ENCODE data around the gene SLC7A10.
A peak's percentile ranks its signal among the peaks of the same experiment; 100 is the strongest.
"Not testable (repeated sequence)": the region's sequence is repeated elsewhere in the genome, so short reads cannot be mapped to it uniquely, and the experiment has no call there.

SLC7A10 gene

GRCh38 chr19:33227870-33228599 lies 2.4 kb upstream of the SLC7A10 start:
- Histone ChIP-seq H4K5ac (ENCODE audit: low read length) (no peak overlapping the region), H3K9ac (ENCODE audit: low read length) (no peak overlapping the region), H3K4me2 (ENCODE audit: low read length) (no peak overlapping the region), H3K18ac (ENCODE audit: low read length) (no peak overlapping the region), H2BK120ac (ENCODE audit: low read depth, low read length) (no peak overlapping the region), H3K79me1 (ENCODE audit: low read length) (no peaks in the 10 kb centered on the region), H2BK15ac (replicated peaks; ENCODE audit: low read depth) (no peak overlapping the region), H3K23ac (ENCODE audit: low read length) (no peak overlapping the region), H3K4me1 (ENCODE audit: control insufficient read depth, low read depth, low read length) (no peaks in the 10 kb centered on the region), H3K27ac (ENCODE audit: low read depth, low read length) (no peak overlapping the region), H2AK5ac (ENCODE audit: low read length) (no peak overlapping the region), H3K4ac (ENCODE audit: low read depth, low read length) (no peak overlapping the region), H3K4me3 (ENCODE audit: low read length) (no peak overlapping the region), H3K56ac (ENCODE audit: low read length) (no peak overlapping the region), H4K8ac (ENCODE audit: low read depth, low read length) (no peak overlapping the region), H2BK5ac (ENCODE audit: low read length) (no peak overlapping the region), H3K36me3 (ENCODE audit: control insufficient read depth, insufficient read depth, low read length) (no peaks in the 10 kb centered on the region), H3K27me3 (ENCODE audit: insufficient read depth, low read length, poor library complexity) (peaks cover 9% of the 10 kb centered on the region), H3K79me2 (ENCODE audit: control insufficient read depth, insufficient read depth, low read length) (no peaks in the 10 kb centered on the region)
- WGBS (ENCODE audit: extremely low coverage, insufficient coverage, low lambda C conversion rate) = no CpG with 5 or more reads among the region's 1 CpG
- DNase-seq = no peak

DNA sequence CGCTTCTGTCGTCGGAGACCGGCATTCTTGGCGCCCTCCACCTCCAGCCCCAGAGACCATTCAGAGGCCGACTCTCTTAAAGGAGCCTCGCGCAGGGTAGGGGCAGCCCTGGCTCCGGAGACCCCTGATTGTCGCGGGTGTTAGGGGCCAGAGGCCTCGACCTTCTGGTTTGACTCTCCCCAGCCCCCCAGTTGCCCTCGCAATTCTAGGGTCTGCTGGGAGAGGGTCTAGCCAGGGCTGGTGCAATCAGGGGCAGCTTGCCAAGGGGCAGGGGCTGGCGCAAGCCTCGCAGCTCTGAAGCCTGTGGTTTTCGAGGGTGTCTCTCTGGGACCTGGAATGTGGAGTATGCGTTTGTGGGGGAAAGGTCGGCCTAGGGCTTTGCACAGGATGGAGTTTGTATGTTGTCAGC lies 1.6 kb upstream of the SLC7A10 start:
- H4K5ac ChIP-seq (ENCODE audit: low read length) = no peak overlapping the region
- H2BK15ac ChIP-seq (replicated peaks; ENCODE audit: low read depth) = no peak overlapping the region
- H3K9ac ChIP-seq (ENCODE audit: low read length) = no peak overlapping the region
- no peak overlapping the region for H2BK120ac ChIP-seq (ENCODE audit: low read depth, low read length)
- H3K4ac ChIP-seq (ENCODE audit: low read depth, low read length) = no peak overlapping the region
- peak overlapping the region; percentile 36 for H3K4me2 ChIP-seq (ENCODE audit: low read length)
- peak; percentile 36 for DNase-seq
- H3K23ac ChIP-seq (ENCODE audit: low read length) = no peak overlapping the region
- no CpG with 5 or more reads among the region's 18 CpGs for WGBS (ENCODE audit: extremely low coverage, insufficient coverage, low lambda C conversion rate)
- no peaks in the 10 kb centered on the region for H3K36me3 ChIP-seq (ENCODE audit: control insufficient read depth, insufficient read depth, low read length)
- no peak overlapping the region for H2BK5ac ChIP-seq (ENCODE audit: low read length)
- H3K79me2 ChIP-seq (ENCODE audit: control insufficient read depth, insufficient read depth, low read length) = no peaks in the 10 kb centered on the region
- H3K4me3 ChIP-seq (ENCODE audit: low read length) = no peak overlapping the region
- H2AK5ac ChIP-seq (ENCODE audit: low read length) = no peak overlapping the region
- H3K27me3 ChIP-seq (ENCODE audit: insufficient read depth, low read length, poor library complexity) = peaks cover 9% of the 10 kb centered on the region
- H3K56ac ChIP-seq (ENCODE audit: low read length) = peak overlapping the region; percentile 49
- H3K79me1 ChIP-seq (ENCODE audit: low read length) = no peaks in the 10 kb centered on the region
- H3K4me1 ChIP-seq (ENCODE audit: control insufficient read depth, low read depth, low read length) = no peaks in the 10 kb centered on the region
- no peak overlapping the region for H3K27ac ChIP-seq (ENCODE audit: low read depth, low read length)
- no peak overlapping the region for H3K18ac ChIP-seq (ENCODE audit: low read length)
- H4K8ac ChIP-seq (ENCODE audit: low read depth, low read length) = no peak overlapping the region

- no peak overlapping the region for H3K4ac ChIP-seq (ENCODE audit: low read depth, low read length)
- H3K23ac ChIP-seq (ENCODE audit: low read length) = no peak overlapping the region
- no peak overlapping the region for H2BK5ac ChIP-seq (ENCODE audit: low read length)
- peak; percentile 82 for DNase-seq
- H3K79me2 ChIP-seq (ENCODE audit: control insufficient read depth, insufficient read depth, low read length) = no peaks in the 10 kb centered on the region
- no peaks in the 10 kb centered on the region for H3K36me3 ChIP-seq (ENCODE audit: control insufficient read depth, insufficient read depth, low read length)
- H3K9ac ChIP-seq (ENCODE audit: low read length) = no peak overlapping the region
- H3K56ac ChIP-seq (ENCODE audit: low read length) = peak overlapping the region; percentile 56
- peaks cover 9% of the 10 kb centered on the region for H3K27me3 ChIP-seq (ENCODE audit: insufficient read depth, low read length, poor library complexity)
- no peak overlapping the region for H3K27ac ChIP-seq (ENCODE audit: low read depth, low read length)
- H3K4me3 ChIP-seq (ENCODE audit: low read length) = no peak overlapping the region
- H4K5ac ChIP-seq (ENCODE audit: low read length) = no peak overlapping the region
- H4K8ac ChIP-seq (ENCODE audit: low read depth, low read length) = no peak overlapping the region
- no peaks in the 10 kb centered on the region for H3K4me1 ChIP-seq (ENCODE audit: control insufficient read depth, low read depth, low read length)
- no peaks in the 10 kb centered on the region for H3K79me1 ChIP-seq (ENCODE audit: low read length)
- no peak overlapping the region for H2BK120ac ChIP-seq (ENCODE audit: low read depth, low read length)
- no CpG with 5 or more reads among the region's 66 CpGs for WGBS (ENCODE audit: extremely low coverage, insufficient coverage, low lambda C conversion rate)
- H3K18ac ChIP-seq (ENCODE audit: low read length) = no peak overlapping the region
- H2BK15ac ChIP-seq (replicated peaks; ENCODE audit: low read depth) = no peak overlapping the region
- H2AK5ac ChIP-seq (ENCODE audit: low read length) = no peak overlapping the region
- peak overlapping the region; percentile 36 for H3K4me2 ChIP-seq (ENCODE audit: low read length)
These were observed 1.0 kb upstream of the SLC7A10 start for GRCh38 chr19:33226550-33227241.

GRCh38 chr19:33224694-33225457 lies 774 bp downstream of the SLC7A10 start:
- Histone ChIP-seq H3K79me2 (ENCODE audit: control insufficient read depth, insufficient read depth, low read length) (no peaks in the 10 kb centered on the region), H3K4ac (ENCODE audit: low read depth, low read length) (no peak overlapping the region), H3K27me3 (ENCODE audit: insufficient read depth, low read length, poor library complexity) (peaks cover 9% of the 10 kb centered on the region), H2AK5ac (ENCODE audit: low read length) (no peak overlapping the region), H3K79me1 (ENCODE audit: low read length) (no peaks in the 10 kb centered on the region), H4K5ac (ENCODE audit: low read length) (no peak overlapping the region), H3K36me3 (ENCODE audit: control insufficient read depth, insufficient read depth, low read length) (no peaks in the 10 kb centered on the region), H3K23ac (ENCODE audit: low read length) (no peak overlapping the region), H3K4me2 (ENCODE audit: low read length) (no peak overlapping the region), H3K18ac (ENCODE audit: low read length) (no peak overlapping the region), H4K8ac (ENCODE audit: low read depth, low read length) (no peak overlapping the region), H2BK5ac (ENCODE audit: low read length) (no peak overlapping the region), H3K9ac (ENCODE audit: low read length) (no peak overlapping the region), H2BK120ac (ENCODE audit: low read depth, low read length) (no peak overlapping the region), H3K4me3 (ENCODE audit: low read length) (no peak overlapping the region), H3K56ac (ENCODE audit: low read length) (no peak overlapping the region), H3K27ac (ENCODE audit: low read depth, low read length) (no peak overlapping the region), H3K4me1 (ENCODE audit: control insufficient read depth, low read depth, low read length) (no peaks in the 10 kb centered on the region), H2BK15ac (replicated peaks; ENCODE audit: low read depth) (no peak overlapping the region)
- no CpG with 5 or more reads among the region's 18 CpGs for WGBS (ENCODE audit: extremely low coverage, insufficient coverage, low lambda C conversion rate)
- no peak for DNase-seq

GRCh38 chr19:33222255-33222654 lies 3.4 kb downstream of the SLC7A10 start:
- not testable (repeated sequence) for H3K36me3 ChIP-seq (ENCODE audit: control insufficient read depth, insufficient read depth, low read length); H3K4me3 ChIP-seq (ENCODE audit: low read length); H3K4me1 ChIP-seq (ENCODE audit: control insufficient read depth, low read depth, low read length); H2BK5ac ChIP-seq (ENCODE audit: low read length); H3K23ac ChIP-seq (ENCODE audit: low read length); H3K27me3 ChIP-seq (ENCODE audit: insufficient read depth, low read length, poor library complexity); H3K4me2 ChIP-seq (ENCODE audit: low read length); H2BK15ac ChIP-seq (replicated peaks; ENCODE audit: low read depth); H4K5ac ChIP-seq (ENCODE audit: low read length); H4K8ac ChIP-seq (ENCODE audit: low read depth, low read length); H3K79me2 ChIP-seq (ENCODE audit: control insufficient read depth, insufficient read depth, low read length); H3K79me1 ChIP-seq (ENCODE audit: low read length); H2AK5ac ChIP-seq (ENCODE audit: low read length); H3K4ac ChIP-seq (ENCODE audit: low read depth, low read length); H3K56ac ChIP-seq (ENCODE audit: low read length); H3K9ac ChIP-seq (ENCODE audit: low read length); H3K27ac ChIP-seq (ENCODE audit: low read depth, low read length); H2BK120ac ChIP-seq (ENCODE audit: low read depth, low read length); H3K18ac ChIP-seq (ENCODE audit: low read length); DNase-seq
- no CpG with 5 or more reads among the region's 2 CpGs for WGBS (ENCODE audit: extremely low coverage, insufficient coverage, low lambda C conversion rate)
